ENCODE results near the gene TADA2B.

DNA sequence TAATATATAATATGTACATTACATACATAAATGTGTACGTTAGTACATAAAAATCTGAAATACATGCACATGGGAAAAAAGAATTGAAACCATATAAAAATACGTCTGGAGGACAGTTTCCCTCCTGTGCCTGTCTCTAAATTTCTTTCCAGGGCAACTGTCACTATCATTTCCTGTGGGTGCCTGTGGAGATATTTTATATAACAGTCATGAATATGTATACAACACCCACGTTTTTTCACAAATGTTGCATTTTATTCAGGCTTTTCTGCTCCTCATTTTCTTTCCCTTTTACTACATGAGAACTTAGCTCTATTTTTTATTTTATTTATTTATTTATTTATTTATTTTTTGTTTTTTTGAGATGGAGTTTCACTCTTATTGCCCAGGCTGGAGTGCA lies 48.9 kb downstream of the TADA2B start:
- TF ChIP-seq POLR2A (IDR thresholded peaks at IDR 0.05; ENCODE audit: low read length): no peak
- TF ChIP-seq GATA1 (IDR thresholded peaks at IDR 0.05; ENCODE audit: low read depth, low read length): no peak

Measured in erythroblast (primary cell).